ENCODE measurements around the gene CLDN20. TPM values are rescaled to one million over a fixed set of nuclear protein-coding genes. Genes with fewer than 3 reads are reported as not detected.
A peak's percentile ranks its signal among the peaks of the same experiment; 100 is the strongest.
"Not testable (repeated sequence)": the region's sequence is repeated elsewhere in the genome, so short reads cannot be mapped to it uniquely, and the experiment has no call there.

Gene CLDN20
- total and polyA plus RNA-seq, 2 donors (not counting 1 experiment from before 2014, with no cell fraction given) = not detected

GRCh38 chr6:155310596-155310995 lies 46.8 kb downstream of the CLDN20 start:
- Histone ChIP-seq H3K9ac (ENCODE audit: insufficient read depth, low read length) (no peak overlapping the region), H3K4me1 (ENCODE audit: control insufficient read depth, extremely low read depth, insufficient read depth, low read length) (peaks cover 6% of the 10 kb centered on the region), H3K27me3 (ENCODE audit: control insufficient read depth, insufficient read depth, low read length) (no peaks in the 10 kb centered on the region), H4K20me1 (ENCODE audit: control insufficient read depth, extremely low read depth, insufficient read depth, low read length) (no peaks in the 10 kb centered on the region), H3K4me3 (replicated peaks in 1 of 4; ENCODE audit: control extremely low read depth in 1 of 4, insufficient read depth in 1 of 4, low read depth in 3 of 4, low read length in 4 of 4) (no peak overlapping the region), H3K9me3 (ENCODE audit: control insufficient read depth, insufficient read depth, low read depth, low read length) (no peaks in the 10 kb centered on the region), H3K79me2 (ENCODE audit: control insufficient read depth, insufficient read depth, low read length) (peaks cover 13% of the 10 kb centered on the region), H2AFZ (ENCODE audit: low read length) (no peak overlapping the region), H3K36me3 (ENCODE audit: control insufficient read depth, insufficient read depth, low read length) (peaks cover 4% of the 10 kb centered on the region), H3K4me2 (ENCODE audit: extremely low read depth, insufficient read depth, low read length) (no peak overlapping the region), H3K27ac (ENCODE audit: insufficient read depth, low read length) (no peak overlapping the region)
- TF ChIP-seq, protein P1, sequence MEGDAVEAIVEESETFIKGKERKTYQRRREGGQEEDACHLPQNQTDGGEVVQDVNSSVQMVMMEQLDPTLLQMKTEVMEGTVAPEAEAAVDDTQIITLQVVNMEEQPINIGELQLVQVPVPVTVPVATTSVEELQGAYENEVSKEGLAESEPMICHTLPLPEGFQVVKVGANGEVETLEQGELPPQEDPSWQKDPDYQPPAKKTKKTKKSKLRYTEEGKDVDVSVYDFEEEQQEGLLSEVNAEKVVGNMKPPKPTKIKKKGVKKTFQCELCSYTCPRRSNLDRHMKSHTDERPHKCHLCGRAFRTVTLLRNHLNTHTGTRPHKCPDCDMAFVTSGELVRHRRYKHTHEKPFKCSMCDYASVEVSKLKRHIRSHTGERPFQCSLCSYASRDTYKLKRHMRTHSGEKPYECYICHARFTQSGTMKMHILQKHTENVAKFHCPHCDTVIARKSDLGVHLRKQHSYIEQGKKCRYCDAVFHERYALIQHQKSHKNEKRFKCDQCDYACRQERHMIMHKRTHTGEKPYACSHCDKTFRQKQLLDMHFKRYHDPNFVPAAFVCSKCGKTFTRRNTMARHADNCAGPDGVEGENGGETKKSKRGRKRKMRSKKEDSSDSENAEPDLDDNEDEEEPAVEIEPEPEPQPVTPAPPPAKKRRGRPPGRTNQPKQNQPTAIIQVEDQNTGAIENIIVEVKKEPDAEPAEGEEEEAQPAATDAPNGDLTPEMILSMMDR (conservative IDR thresholded peaks at IDR 0.05 in 1 of 2, IDR thresholded peaks at IDR 0.05 in 1 of 2; ENCODE audit: low read depth in 1 of 2, low read length in 2 of 2) = no peak
- no peak for TF ChIP-seq EZH2 (IDR thresholded peaks at IDR 0.05; ENCODE audit: low read length, missing control alignments)
- peak; percentile 29 to 41 for DNase-seq (ENCODE audit: low read depth in 2 of 2)

DNA sequence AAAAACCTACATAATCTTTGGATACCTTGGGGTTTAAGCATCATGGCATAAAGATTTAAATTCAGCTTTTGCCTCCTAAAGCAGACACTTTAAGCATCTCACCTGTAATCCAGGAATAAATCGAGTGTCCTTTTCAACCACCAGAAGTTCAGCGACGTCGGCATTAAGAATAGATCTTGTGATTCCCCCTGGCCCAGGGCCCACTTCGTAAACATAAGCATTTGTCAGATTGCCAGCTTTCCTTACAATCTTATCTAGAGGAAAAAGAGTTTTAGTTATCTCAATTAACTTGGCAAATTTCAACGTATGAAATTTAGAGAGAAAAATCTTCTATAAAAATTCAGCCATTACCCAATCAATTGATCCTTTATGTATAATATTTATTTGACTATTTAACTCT lies 47.3 kb downstream of the CLDN20 start:
- peaks cover 6% of the 10 kb centered on the region for H3K4me1 ChIP-seq (ENCODE audit: control insufficient read depth, extremely low read depth, insufficient read depth, low read length)
- H3K9me3 ChIP-seq (ENCODE audit: control insufficient read depth, insufficient read depth, low read depth, low read length) = no peaks in the 10 kb centered on the region
- H3K27ac ChIP-seq (ENCODE audit: insufficient read depth, low read length) = no peak overlapping the region
- peaks cover 4% of the 10 kb centered on the region for H3K36me3 ChIP-seq (ENCODE audit: control insufficient read depth, insufficient read depth, low read length)
- no peaks in the 10 kb centered on the region for H4K20me1 ChIP-seq (ENCODE audit: control insufficient read depth, extremely low read depth, insufficient read depth, low read length)
- no peaks in the 10 kb centered on the region for H3K27me3 ChIP-seq (ENCODE audit: control insufficient read depth, insufficient read depth, low read length)
- H3K4me2 ChIP-seq (ENCODE audit: extremely low read depth, insufficient read depth, low read length) = peak overlapping the region; percentile 25
- peak; percentile 13 to 27 for DNase-seq (ENCODE audit: low read depth in 2 of 2)
- H3K9ac ChIP-seq (ENCODE audit: insufficient read depth, low read length) = no peak overlapping the region
- H3K79me2 ChIP-seq (ENCODE audit: control insufficient read depth, insufficient read depth, low read length) = peaks cover 13% of the 10 kb centered on the region
- H2AFZ ChIP-seq (ENCODE audit: low read length) = no peak overlapping the region
- TF ChIP-seq EZH2 (IDR thresholded peaks at IDR 0.05; ENCODE audit: low read length, missing control alignments) = no peak
- TF ChIP-seq, protein P1 (conservative IDR thresholded peaks at IDR 0.05 in 1 of 2, IDR thresholded peaks at IDR 0.05 in 1 of 2; ENCODE audit: low read depth in 1 of 2, low read length in 2 of 2) = no peak
- peak overlapping the region in 1 of 4 experiments; percentile 24 for H3K4me3 ChIP-seq (replicated peaks in 1 of 4; ENCODE audit: control extremely low read depth in 1 of 4, insufficient read depth in 1 of 4, low read depth in 3 of 4, low read length in 4 of 4)

GRCh38 chr6:155311583-155311982 lies 47.8 kb downstream of the CLDN20 start:
- H3K27ac ChIP-seq (ENCODE audit: insufficient read depth, low read length) = no peak overlapping the region
- peaks cover 6% of the 10 kb centered on the region for H3K4me1 ChIP-seq (ENCODE audit: control insufficient read depth, extremely low read depth, insufficient read depth, low read length)
- H3K9me3 ChIP-seq (ENCODE audit: control insufficient read depth, insufficient read depth, low read depth, low read length) = no peaks in the 10 kb centered on the region
- H3K36me3 ChIP-seq (ENCODE audit: control insufficient read depth, insufficient read depth, low read length) = peaks cover 4% of the 10 kb centered on the region
- H4K20me1 ChIP-seq (ENCODE audit: control insufficient read depth, extremely low read depth, insufficient read depth, low read length) = no peaks in the 10 kb centered on the region
- no peak overlapping the region for H3K4me2 ChIP-seq (ENCODE audit: extremely low read depth, insufficient read depth, low read length)
- no peak for TF ChIP-seq EZH2 (IDR thresholded peaks at IDR 0.05; ENCODE audit: low read length, missing control alignments)
- TF ChIP-seq, protein P1 (conservative IDR thresholded peaks at IDR 0.05 in 1 of 2, IDR thresholded peaks at IDR 0.05 in 1 of 2; ENCODE audit: low read depth in 1 of 2, low read length in 2 of 2) = no peak
- H3K4me3 ChIP-seq (replicated peaks in 1 of 4; ENCODE audit: control extremely low read depth in 1 of 4, insufficient read depth in 1 of 4, low read depth in 3 of 4, low read length in 4 of 4) = no peak overlapping the region
- peaks cover 13% of the 10 kb centered on the region for H3K79me2 ChIP-seq (ENCODE audit: control insufficient read depth, insufficient read depth, low read length)
- H2AFZ ChIP-seq (ENCODE audit: low read length) = no peak overlapping the region
- no peaks in the 10 kb centered on the region for H3K27me3 ChIP-seq (ENCODE audit: control insufficient read depth, insufficient read depth, low read length)
- no peak overlapping the region for H3K9ac ChIP-seq (ENCODE audit: insufficient read depth, low read length)
- DNase-seq (ENCODE audit: low read depth in 2 of 2) = no peak

- H3K4me2 ChIP-seq (ENCODE audit: extremely low read depth, insufficient read depth, low read length) = peak overlapping the region; percentile 94
- H3K4me3 ChIP-seq (replicated peaks in 1 of 4; ENCODE audit: control extremely low read depth in 1 of 4, insufficient read depth in 1 of 4, low read depth in 3 of 4, low read length in 4 of 4) = peak overlapping the region in 3 of 4 experiments; percentile 91 to 95 (median 91)
- not testable (repeated sequence) for H3K4me1 ChIP-seq (ENCODE audit: control insufficient read depth, extremely low read depth, insufficient read depth, low read length); H3K27ac ChIP-seq (ENCODE audit: insufficient read depth, low read length); H3K9me3 ChIP-seq (ENCODE audit: control insufficient read depth, insufficient read depth, low read depth, low read length); DNase-seq (ENCODE audit: low read depth in 2 of 2); H3K9ac ChIP-seq (ENCODE audit: insufficient read depth, low read length); H4K20me1 ChIP-seq (ENCODE audit: control insufficient read depth, extremely low read depth, insufficient read depth, low read length); H3K36me3 ChIP-seq (ENCODE audit: control insufficient read depth, insufficient read depth, low read length); H2AFZ ChIP-seq (ENCODE audit: low read length); H3K27me3 ChIP-seq (ENCODE audit: control insufficient read depth, insufficient read depth, low read length)
- peaks cover 13% of the 10 kb centered on the region for H3K79me2 ChIP-seq (ENCODE audit: control insufficient read depth, insufficient read depth, low read length)
These were observed 49.1 kb downstream of the CLDN20 start for GRCh38 chr6:155312950-155313349.

Data from fibroblast of lung (primary cell).